Retinal pigment epithelial cell (primary cell): ENCODE data around the gene MTARC2.

Experiments
- DNase-seq: peaks from one replicate; pipeline ENCODE4 v3.0.0-alpha.2; 2010; ENCODE audit warnings: low read depth
- H3K4me3 ChIP-seq: 2 replicates; pipeline ENCODE4 v1.5.1; 2011; ENCODE audit warnings: mild to moderate bottlenecking, low read length, control low read depth, moderate library complexity
- CTCF ChIP-seq: conservative IDR thresholded peaks from 2 replicates; pipeline ENCODE4 v1.5.1; 2011; ENCODE audit warnings: low read depth, low read length, control low read depth, inconsistent platforms

Gene MTARC2

GRCh38 chr1:220770245-220770913 lies 22.3 kb downstream of the MTARC2 start:
- DNase-seq = no peak
- H3K4me3 ChIP-seq = no peak overlapping the region
- no peak for TF ChIP-seq CTCF

GRCh38 chr1:220772846-220773245 lies 24.7 kb downstream of the MTARC2 start:
- DNase-seq = no peak
- no peak for TF ChIP-seq CTCF
- no peak overlapping the region for H3K4me3 ChIP-seq

GRCh38 chr1:220775240-220775853 lies 27.2 kb downstream of the MTARC2 start:
- no peak overlapping the region for H3K4me3 ChIP-seq
- DNase-seq = no peak
- peak; percentile 92 for TF ChIP-seq CTCF

GRCh38 chr1:220776254-220776653 lies 28.1 kb downstream of the MTARC2 start:
- TF ChIP-seq CTCF = no peak
- no peak for DNase-seq
- no peak overlapping the region for H3K4me3 ChIP-seq

GRCh38 chr1:220776720-220777326 lies 28.7 kb downstream of the MTARC2 start:
- DNase-seq = no peak
- H3K4me3 ChIP-seq = no peak overlapping the region
- peak; percentile 93 for TF ChIP-seq CTCF

- TF ChIP-seq CTCF = no peak
- DNase-seq = no peak
- no peak overlapping the region for H3K4me3 ChIP-seq
These were observed 35.3 kb downstream of the MTARC2 start for GRCh38 chr1:220783453-220783852.

GRCh38 chr1:220784751-220785150 lies 36.6 kb downstream of the MTARC2 start:
- no peak for DNase-seq
- TF ChIP-seq CTCF = no peak
- no peak overlapping the region for H3K4me3 ChIP-seq
